Type B pancreatic cell (in vitro differentiated cells): ENCODE data around the gene IMPG2. TPM values are rescaled to one million over a fixed set of nuclear protein-coding genes. Genes with fewer than 3 reads are reported as not detected.
A peak's percentile ranks its signal among the peaks of the same experiment; 100 is the strongest.

Experiments used
- DNase-seq: peaks from one replicate; pipeline ENCODE4 v3.0.0; 2021; ENCODE audit warnings: mixed read lengths; ENCODE audit not compliant: unreplicated experiment; ENCODE audit errors: extremely low spot score
- H3K27ac Mint-ChIP-seq: 2 replicates; pipeline ENCODE4 v1.8.0; 2021; ENCODE audit warnings: mild to moderate bottlenecking, mixed read lengths
- H3K27me3 Mint-ChIP-seq: 2 replicates; pipeline ENCODE4 v1.8.0; 2021; ENCODE audit warnings: mixed read lengths
- H3K36me3 Mint-ChIP-seq: 2 replicates; pipeline ENCODE4 v1.8.0; 2021; ENCODE audit warnings: mixed read lengths
- H3K4me1 Mint-ChIP-seq: one replicate; pipeline ENCODE4 v1.8.0; 2021; ENCODE audit warnings: mixed read lengths; ENCODE audit not compliant: unreplicated experiment
- H3K4me3 Mint-ChIP-seq: 2 replicates; pipeline ENCODE4 v1.8.0; 2021; ENCODE audit warnings: mild to moderate bottlenecking, mixed read lengths
- H3K9me3 Mint-ChIP-seq: 2 replicates; pipeline ENCODE4 v1.8.0; 2021; ENCODE audit warnings: mixed read lengths
- total RNA-seq: library from RNA; stranded (reverse); gene quantifications from 2 replicates; pipeline ENCODE4 v1.2.1, GENCODE V29; 2021; ENCODE audit warnings: low replicate concordance
- TF ChIP-seq, protein P1 (sequence below): fragments of 200-600 bp; sonication (generic); conservative IDR thresholded peaks from 2 replicates; pipeline ENCODE4 v1.5.0; 2021; ENCODE audit warnings: antibody characterized with exemption, mild to moderate bottlenecking

Gene IMPG2
- total RNA-seq, 1 donor from 2014 or later: 0.53 TPM

- Mint-ChIP-seq H3K27me3 (no peaks in the 10 kb centered on the region), H3K9me3 (no peaks in the 10 kb centered on the region), H3K4me3 (no peak overlapping the region), H3K36me3 (peaks cover 4% of the 10 kb centered on the region), H3K4me1 (no peaks in the 10 kb centered on the region), H3K27ac (no peak overlapping the region)
- TF ChIP-seq, protein P1, sequence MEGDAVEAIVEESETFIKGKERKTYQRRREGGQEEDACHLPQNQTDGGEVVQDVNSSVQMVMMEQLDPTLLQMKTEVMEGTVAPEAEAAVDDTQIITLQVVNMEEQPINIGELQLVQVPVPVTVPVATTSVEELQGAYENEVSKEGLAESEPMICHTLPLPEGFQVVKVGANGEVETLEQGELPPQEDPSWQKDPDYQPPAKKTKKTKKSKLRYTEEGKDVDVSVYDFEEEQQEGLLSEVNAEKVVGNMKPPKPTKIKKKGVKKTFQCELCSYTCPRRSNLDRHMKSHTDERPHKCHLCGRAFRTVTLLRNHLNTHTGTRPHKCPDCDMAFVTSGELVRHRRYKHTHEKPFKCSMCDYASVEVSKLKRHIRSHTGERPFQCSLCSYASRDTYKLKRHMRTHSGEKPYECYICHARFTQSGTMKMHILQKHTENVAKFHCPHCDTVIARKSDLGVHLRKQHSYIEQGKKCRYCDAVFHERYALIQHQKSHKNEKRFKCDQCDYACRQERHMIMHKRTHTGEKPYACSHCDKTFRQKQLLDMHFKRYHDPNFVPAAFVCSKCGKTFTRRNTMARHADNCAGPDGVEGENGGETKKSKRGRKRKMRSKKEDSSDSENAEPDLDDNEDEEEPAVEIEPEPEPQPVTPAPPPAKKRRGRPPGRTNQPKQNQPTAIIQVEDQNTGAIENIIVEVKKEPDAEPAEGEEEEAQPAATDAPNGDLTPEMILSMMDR: no peak
- DNase-seq: no peak
These were observed 8.8 kb upstream of the IMPG2 start for GRCh38 chr3:101329016-101329673.

DNA sequence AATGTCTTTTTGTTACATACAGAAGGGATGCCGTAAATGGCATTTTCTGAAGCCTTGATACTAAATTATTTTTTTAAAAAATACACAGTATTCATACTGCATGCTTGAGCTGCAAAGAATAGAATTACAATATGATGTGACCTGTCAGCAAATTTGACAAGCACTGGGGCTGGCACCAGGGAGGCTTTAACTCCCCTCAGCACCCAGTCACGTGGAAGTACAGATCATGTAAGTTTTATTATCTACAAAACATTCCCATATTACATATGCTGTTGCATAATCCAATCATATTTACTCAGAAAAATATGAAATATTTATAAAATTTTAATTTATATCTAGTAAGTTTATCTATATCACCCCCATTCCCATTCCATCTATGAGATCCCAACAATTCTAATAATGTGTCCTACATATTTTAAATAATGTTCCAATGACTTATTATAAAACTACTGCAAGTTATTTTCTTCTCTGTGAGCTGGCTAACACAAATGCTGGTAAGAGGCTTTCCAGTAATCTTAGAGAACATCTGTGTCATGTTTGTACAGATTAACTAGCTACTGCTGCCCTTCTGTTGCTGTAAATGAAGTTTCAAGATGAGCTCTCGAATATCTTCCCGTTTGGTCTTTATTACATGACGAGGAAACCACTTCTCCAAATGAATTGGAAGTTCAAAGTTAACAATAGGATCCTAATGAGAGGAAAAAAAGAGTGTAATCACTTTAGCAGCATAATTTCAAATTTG is 5.2 kb upstream of the IMPG2 start:
- no peak for DNase-seq
- H3K27ac Mint-ChIP-seq: no peak overlapping the region
- H3K4me1 Mint-ChIP-seq: no peaks in the 10 kb centered on the region
- H3K4me3 Mint-ChIP-seq: no peak overlapping the region
- peaks cover 4% of the 10 kb centered on the region for H3K36me3 Mint-ChIP-seq
- TF ChIP-seq, protein P1: no peak
- H3K27me3 Mint-ChIP-seq: no peaks in the 10 kb centered on the region
- H3K9me3 Mint-ChIP-seq: no peaks in the 10 kb centered on the region

GRCh38 chr3:101319531-101319930 is 844 bp downstream of the IMPG2 start:
- TF ChIP-seq, protein P1: no peak
- no peaks in the 10 kb centered on the region for H3K27me3 Mint-ChIP-seq
- H3K36me3 Mint-ChIP-seq: no peaks in the 10 kb centered on the region
- H3K4me3 Mint-ChIP-seq: no peak overlapping the region
- H3K4me1 Mint-ChIP-seq: peaks cover 7% of the 10 kb centered on the region
- no peak for DNase-seq
- no peak overlapping the region for H3K27ac Mint-ChIP-seq
- H3K9me3 Mint-ChIP-seq: no peaks in the 10 kb centered on the region

DNA sequence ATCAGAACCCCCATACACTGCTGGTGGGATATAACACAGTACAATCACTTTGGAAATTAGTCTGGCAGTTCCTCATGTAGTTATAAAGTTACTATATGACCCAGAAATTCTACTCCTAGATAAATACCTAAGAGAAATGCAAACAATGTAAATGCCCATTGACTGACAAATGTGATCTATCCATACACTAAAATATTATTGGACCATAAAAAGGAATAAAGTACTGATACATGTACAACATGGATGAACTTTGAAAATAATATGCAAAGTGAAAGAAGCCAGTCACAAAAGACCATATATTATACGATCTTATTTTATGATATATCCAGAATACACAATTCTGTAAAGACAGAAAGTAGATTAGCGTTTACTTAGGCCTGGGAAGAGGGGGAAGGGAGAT is 7.8 kb downstream of the IMPG2 start:
- peaks cover 7% of the 10 kb centered on the region for H3K4me1 Mint-ChIP-seq
- no peaks in the 10 kb centered on the region for H3K27me3 Mint-ChIP-seq
- DNase-seq: no peak
- no peak overlapping the region for H3K27ac Mint-ChIP-seq
- TF ChIP-seq, protein P1: no peak
- peaks cover 12% of the 10 kb centered on the region for H3K36me3 Mint-ChIP-seq
- H3K9me3 Mint-ChIP-seq: peaks cover 14% of the 10 kb centered on the region
- H3K4me3 Mint-ChIP-seq: no peak overlapping the region

DNA sequence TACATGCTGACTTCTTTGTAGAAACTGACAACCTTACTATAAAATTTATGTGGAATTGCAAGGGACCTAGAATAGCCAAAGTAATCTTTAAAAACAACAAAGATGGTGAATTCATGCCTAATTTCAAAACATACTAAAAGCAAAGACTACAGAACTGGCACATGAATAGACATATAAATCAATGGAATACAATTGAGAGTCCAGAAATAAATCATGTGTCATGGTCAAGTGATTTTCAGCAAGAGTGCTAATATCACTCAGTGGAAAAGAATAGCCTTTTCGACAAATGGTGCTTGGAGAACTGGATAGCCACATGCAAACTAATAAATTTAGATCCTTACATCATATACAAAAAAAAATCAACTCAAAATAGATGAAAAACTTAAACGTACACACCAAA is 8.7 kb downstream of the IMPG2 start:
- H3K9me3 Mint-ChIP-seq: peaks cover 15% of the 10 kb centered on the region
- peaks cover 14% of the 10 kb centered on the region for H3K36me3 Mint-ChIP-seq
- H3K27me3 Mint-ChIP-seq: no peaks in the 10 kb centered on the region
- DNase-seq: no peak
- TF ChIP-seq, protein P1: no peak
- peak overlapping the region; percentile 9 for H3K4me3 Mint-ChIP-seq
- no peak overlapping the region for H3K27ac Mint-ChIP-seq
- H3K4me1 Mint-ChIP-seq: peaks cover 7% of the 10 kb centered on the region
